22Rv1 (cell line): ENCODE results near the gene GAN.

Experiments used
- ZFX ChIP-seq: fragments of 450-650 bp; IDR thresholded peaks from 2 replicates; pipeline ENCODE4 v1.6.1; 2017; ENCODE audit warnings: antibody characterized with exemption, borderline replicate concordance
- TF ChIP-seq, protein P1 (sequence below): fragments of 450-650 bp; IDR thresholded peaks from 2 replicates; pipeline ENCODE4 v1.5.1; 2017; ENCODE audit warnings: mild to moderate bottlenecking

DNA sequence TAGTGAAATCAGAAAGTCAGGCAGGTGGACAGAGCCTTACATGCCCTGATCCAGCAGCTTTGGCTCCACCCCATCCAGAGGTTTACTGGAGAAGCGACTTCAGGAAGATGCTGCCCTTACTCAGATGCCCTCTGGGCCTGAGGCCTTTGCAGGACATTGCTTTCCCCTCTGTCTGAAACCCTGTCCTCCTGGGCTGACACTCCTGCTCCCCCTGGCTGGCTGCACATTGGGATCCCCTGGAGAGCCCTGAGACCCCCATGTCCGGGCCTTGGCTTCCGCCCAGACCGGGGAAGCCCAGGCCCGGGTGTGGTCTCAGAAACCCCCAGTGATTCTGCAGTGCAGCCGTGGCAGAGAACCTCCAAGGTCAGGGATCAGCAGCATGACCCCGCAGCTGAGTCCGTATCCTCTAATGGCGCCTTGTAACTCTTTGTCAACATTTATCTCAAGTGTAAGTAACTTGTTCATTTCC, 39.7 kb upstream of the GAN start:
- TF ChIP-seq, protein P1, sequence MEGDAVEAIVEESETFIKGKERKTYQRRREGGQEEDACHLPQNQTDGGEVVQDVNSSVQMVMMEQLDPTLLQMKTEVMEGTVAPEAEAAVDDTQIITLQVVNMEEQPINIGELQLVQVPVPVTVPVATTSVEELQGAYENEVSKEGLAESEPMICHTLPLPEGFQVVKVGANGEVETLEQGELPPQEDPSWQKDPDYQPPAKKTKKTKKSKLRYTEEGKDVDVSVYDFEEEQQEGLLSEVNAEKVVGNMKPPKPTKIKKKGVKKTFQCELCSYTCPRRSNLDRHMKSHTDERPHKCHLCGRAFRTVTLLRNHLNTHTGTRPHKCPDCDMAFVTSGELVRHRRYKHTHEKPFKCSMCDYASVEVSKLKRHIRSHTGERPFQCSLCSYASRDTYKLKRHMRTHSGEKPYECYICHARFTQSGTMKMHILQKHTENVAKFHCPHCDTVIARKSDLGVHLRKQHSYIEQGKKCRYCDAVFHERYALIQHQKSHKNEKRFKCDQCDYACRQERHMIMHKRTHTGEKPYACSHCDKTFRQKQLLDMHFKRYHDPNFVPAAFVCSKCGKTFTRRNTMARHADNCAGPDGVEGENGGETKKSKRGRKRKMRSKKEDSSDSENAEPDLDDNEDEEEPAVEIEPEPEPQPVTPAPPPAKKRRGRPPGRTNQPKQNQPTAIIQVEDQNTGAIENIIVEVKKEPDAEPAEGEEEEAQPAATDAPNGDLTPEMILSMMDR = no peak
- TF ChIP-seq ZFX = no peak
